ENCODE data around the gene DLG2.

DNA sequence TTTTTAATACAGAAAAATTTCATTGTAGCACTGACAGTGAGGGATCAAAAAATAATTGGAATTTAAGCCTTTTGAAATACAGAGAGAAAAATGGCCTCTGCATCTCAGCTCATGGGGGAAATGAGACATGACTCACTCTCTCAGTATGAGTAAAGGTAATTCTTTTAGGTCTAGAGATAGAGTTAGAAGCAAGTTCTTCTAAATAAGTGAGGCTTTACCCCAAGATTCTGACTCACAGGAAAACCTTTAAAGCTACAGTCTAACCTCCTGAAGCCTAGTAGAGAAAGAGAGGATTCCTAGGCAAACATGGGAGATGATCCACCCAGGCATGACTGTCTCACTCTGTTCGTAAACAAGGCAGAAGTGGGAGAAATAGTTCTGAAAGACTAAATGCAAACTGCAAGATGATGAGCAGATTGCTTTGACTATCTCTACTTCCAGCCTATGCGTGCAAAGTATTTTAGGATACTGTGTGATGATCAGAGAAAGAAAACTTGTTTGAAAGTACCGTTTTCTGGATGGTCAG, 1337.7 kb downstream of the DLG2 start:
- no peak for TF ChIP-seq POLR2A (IDR thresholded peaks at IDR 0.05; ENCODE audit: low read depth)
- TF ChIP-seq POLR2AphosphoS5 (IDR thresholded peaks at IDR 0.05) = no peak
